Karpas-422 (cell line): ENCODE measurements around the gene SIN3B. TPM values are rescaled to one million over a fixed set of nuclear protein-coding genes. Genes with fewer than 3 reads are reported as not detected.

Experiments
- DNase-seq: peaks from one replicate; pipeline ENCODE4 v3.0.0-alpha.2; 2015
- H2AFZ ChIP-seq: fragments of 200-600 bp; sonication (generic); 2 replicates; pipeline ENCODE4 v1.6.1; 2014; ENCODE audit warnings: antibody characterized with exemption, low read length, mixed read lengths
- H3K27ac ChIP-seq: fragments of 200-600 bp; sonication (generic); 2 replicates; pipeline ENCODE4 v1.5.1; 2014; ENCODE audit warnings: mild to moderate bottlenecking, low read length, moderate library complexity
- H3K27me3 ChIP-seq: fragments of 200-600 bp; sonication (generic); 2 replicates; pipeline ENCODE4 v1.6.1; 2014; ENCODE audit warnings: low read length, mixed read lengths
- H3K36me3 ChIP-seq: fragments of 200-600 bp; sonication (generic); 2 replicates; pipeline ENCODE4 v1.6.1; 2014; ENCODE audit warnings: low read length, mixed read lengths; ENCODE audit not compliant: insufficient read depth
- H3K4me1 ChIP-seq: fragments of 200-600 bp; sonication (generic); 2 replicates; pipeline ENCODE4 v1.6.1; 2014; ENCODE audit warnings: mild to moderate bottlenecking, low read length, mixed read lengths
- H3K4me2 ChIP-seq: fragments of 200-600 bp; sonication (generic); 2 replicates; pipeline ENCODE4 v1.6.1; 2014; ENCODE audit warnings: low read length, low read depth, mild to moderate bottlenecking; ENCODE audit not compliant: poor library complexity, severe bottlenecking
- H3K4me3 ChIP-seq: fragments of 200-600 bp; sonication (generic); 2 replicates; pipeline ENCODE4 v1.5.1; 2014; ENCODE audit warnings: mild to moderate bottlenecking, antibody characterized with exemption, low read length, mixed read lengths
- H3K79me2 ChIP-seq: fragments of 200-600 bp; sonication (generic); 2 replicates; pipeline ENCODE4 v1.6.1; 2014; ENCODE audit warnings: mild to moderate bottlenecking, low read length, mixed read lengths
- H3K9ac ChIP-seq: fragments of 200-600 bp; sonication (generic); 2 replicates; pipeline ENCODE4 v1.6.0; 2014; ENCODE audit warnings: low read length
- H3K9me2 ChIP-seq: fragments of 200-600 bp; sonication (generic), shearing (Covaris generic); replicated peaks from 2 replicates; pipeline ENCODE4 v1.6.0; 2014; ENCODE audit warnings: mild to moderate bottlenecking, low read length, moderate library complexity; ENCODE audit not compliant: insufficient read depth
- H3K9me3 ChIP-seq: fragments of 300-700, 200-600 bp; sonication (generic); 2 replicates; pipeline ENCODE4 v1.6.1; 2014; ENCODE audit warnings: low read length, mixed read lengths
- H4K20me1 ChIP-seq: fragments of 200-600 bp; sonication (generic); 2 replicates; pipeline ENCODE4 v1.6.1; 2014; ENCODE audit warnings: mild to moderate bottlenecking, antibody characterized with exemption, low read length, low read depth; ENCODE audit not compliant: insufficient read depth
- total RNA-seq: library from RNA; depleted of rRNA; stranded (reverse); fragments of >200 nt; shearing (Covaris generic); gene quantifications from 2 replicates; pipeline ENCODE4 v1.2.3, GENCODE V29; 2014; ENCODE audit warnings: low replicate concordance

The SIN3B gene
- total RNA-seq, 1 experiment from 2014 or later = 19.4 TPM

- no peak for DNase-seq
- Histone ChIP-seq H3K9me2 (no peaks in the 10 kb centered on the region), H2AFZ (no peak overlapping the region), H3K4me3 (no peak overlapping the region), H3K4me2 (no peak overlapping the region), H3K79me2 (no peaks in the 10 kb centered on the region), H3K4me1 (peaks cover 7% of the 10 kb centered on the region), H3K9me3 (no peaks in the 10 kb centered on the region), H3K36me3 (no peaks in the 10 kb centered on the region), H3K9ac (no peak overlapping the region), H3K27ac (no peak overlapping the region), H4K20me1 (no peaks in the 10 kb centered on the region), H3K27me3 (no peaks in the 10 kb centered on the region; the same call in 1 of the 2 replicates)
Measured at GRCh38 chr19:16890461-16891184, 61.4 kb downstream of the SIN3B start.

GRCh38 chr19:16891696-16892382, 62.6 kb downstream of the SIN3B start:
- no peaks in the 10 kb centered on the region for H3K9me3 ChIP-seq
- no peak for DNase-seq
- H3K27me3 ChIP-seq = no peaks in the 10 kb centered on the region; the same call in 1 of the 2 replicates
- no peak overlapping the region for H3K9ac ChIP-seq
- H2AFZ ChIP-seq = no peak overlapping the region
- peaks cover 7% of the 10 kb centered on the region for H3K4me1 ChIP-seq
- H3K27ac ChIP-seq = no peak overlapping the region
- H3K79me2 ChIP-seq = no peaks in the 10 kb centered on the region
- H3K9me2 ChIP-seq = no peaks in the 10 kb centered on the region
- H3K4me3 ChIP-seq = no peak overlapping the region
- no peaks in the 10 kb centered on the region for H3K36me3 ChIP-seq
- H3K4me2 ChIP-seq = no peak overlapping the region
- no peaks in the 10 kb centered on the region for H4K20me1 ChIP-seq

- Histone ChIP-seq H3K27me3 (no peaks in the 10 kb centered on the region; the same call in 1 of the 2 replicates), H3K79me2 (no peaks in the 10 kb centered on the region), H3K4me3 (no peak overlapping the region), H3K4me1 (peaks cover 7% of the 10 kb centered on the region), H3K9me2 (no peaks in the 10 kb centered on the region), H3K9ac (no peak overlapping the region), H2AFZ (no peak overlapping the region), H3K36me3 (no peaks in the 10 kb centered on the region), H3K27ac (no peak overlapping the region), H3K4me2 (no peak overlapping the region), H3K9me3 (no peaks in the 10 kb centered on the region), H4K20me1 (no peaks in the 10 kb centered on the region)
- no peak for DNase-seq
Measured at GRCh38 chr19:16892436-16892835, 63.2 kb downstream of the SIN3B start.

GRCh38 chr19:16892868-16893685, 63.9 kb downstream of the SIN3B start:
- H3K9ac ChIP-seq = no peak overlapping the region
- no peaks in the 10 kb centered on the region; the same call in 1 of the 2 replicates for H3K27me3 ChIP-seq
- no peaks in the 10 kb centered on the region for H3K9me2 ChIP-seq
- H3K4me2 ChIP-seq = no peak overlapping the region
- H2AFZ ChIP-seq = no peak overlapping the region
- no peak overlapping the region for H3K4me3 ChIP-seq
- H3K27ac ChIP-seq = no peak overlapping the region
- H3K79me2 ChIP-seq = no peaks in the 10 kb centered on the region
- H3K9me3 ChIP-seq = no peaks in the 10 kb centered on the region
- DNase-seq = no peak
- no peaks in the 10 kb centered on the region for H3K36me3 ChIP-seq
- H4K20me1 ChIP-seq = no peaks in the 10 kb centered on the region
- peaks cover 7% of the 10 kb centered on the region for H3K4me1 ChIP-seq

- no peaks in the 10 kb centered on the region for H3K79me2 ChIP-seq
- no peak overlapping the region for H3K9ac ChIP-seq
- DNase-seq = no peak
- H3K27me3 ChIP-seq = no peaks in the 10 kb centered on the region; the same call in 1 of the 2 replicates
- no peak overlapping the region for H3K27ac ChIP-seq
- no peaks in the 10 kb centered on the region for H3K9me3 ChIP-seq
- H4K20me1 ChIP-seq = no peaks in the 10 kb centered on the region
- no peaks in the 10 kb centered on the region for H3K36me3 ChIP-seq
- peaks cover 7% of the 10 kb centered on the region for H3K4me1 ChIP-seq
- H3K4me3 ChIP-seq = no peak overlapping the region
- no peak overlapping the region for H2AFZ ChIP-seq
- no peak overlapping the region for H3K4me2 ChIP-seq
- H3K9me2 ChIP-seq = no peaks in the 10 kb centered on the region
Measured at GRCh38 chr19:16893686-16893989, 64.4 kb downstream of the SIN3B start.

GRCh38 chr19:16894080-16894479, 64.9 kb downstream of the SIN3B start:
- Histone ChIP-seq H3K27me3 (no peaks in the 10 kb centered on the region; the same call in 1 of the 2 replicates), H3K4me1 (peaks cover 7% of the 10 kb centered on the region), H3K36me3 (no peaks in the 10 kb centered on the region), H3K79me2 (no peaks in the 10 kb centered on the region), H3K9me3 (no peaks in the 10 kb centered on the region), H3K27ac (no peak overlapping the region), H4K20me1 (no peaks in the 10 kb centered on the region), H3K9ac (no peak overlapping the region), H3K9me2 (no peaks in the 10 kb centered on the region), H3K4me2 (no peak overlapping the region), H3K4me3 (no peak overlapping the region), H2AFZ (no peak overlapping the region)
- DNase-seq = no peak

- Histone ChIP-seq H3K79me2 (no peaks in the 10 kb centered on the region), H4K20me1 (no peaks in the 10 kb centered on the region), H3K9me3 (no peaks in the 10 kb centered on the region), H3K36me3 (no peaks in the 10 kb centered on the region), H3K9ac (no peak overlapping the region), H3K4me2 (no peak overlapping the region), H2AFZ (no peak overlapping the region), H3K4me3 (no peak overlapping the region), H3K27me3 (no peaks in the 10 kb centered on the region; the same call in 1 of the 2 replicates), H3K9me2 (no peaks in the 10 kb centered on the region), H3K27ac (no peak overlapping the region), H3K4me1 (peaks cover 7% of the 10 kb centered on the region)
- DNase-seq = no peak
Measured at GRCh38 chr19:16895467-16896145, 66.4 kb downstream of the SIN3B start.
